Gastroesophageal sphincter (tissue), 4 donors: ENCODE measurements around the gene RHCE. TPM values are rescaled to one million over a fixed set of nuclear protein-coding genes. Genes with fewer than 3 reads are reported as not detected.
"Not testable (repeated sequence)": the region's sequence is repeated elsewhere in the genome, so short reads cannot be mapped to it uniquely, and the experiment has no call there.

Experiments used
- ATAC-seq: fragments of 150-250 bp; one replicate; pipeline ENCODE4 v1.9.1; 2016; ENCODE audit warnings: mild to moderate bottlenecking, moderate library complexity
- H3K27ac ChIP-seq, 4 donors: fragments of 200-600 bp; sonication (generic) in 3 of 4; 1 replicate in 3 of 4; 2 replicates in 1 of 4; pipeline ENCODE4 v1.5.1; 2016 to 2019
- H3K27me3 ChIP-seq: fragments of 200-600 bp; sonication (generic); one replicate; pipeline ENCODE4 v1.5.1; 2019
- H3K36me3 ChIP-seq, 2 donors: fragments of 200-600 bp; sonication (generic); one replicate each; pipeline ENCODE4 v1.5.1; 2019; ENCODE audit warnings: control low read depth in 1 of 2
- H3K4me1 ChIP-seq, 3 donors: fragments of 200-600 bp; sonication (generic); 1 replicate in 2 of 3; 2 replicates in 1 of 3; pipeline ENCODE4 v1.5.1; 2016 to 2019; ENCODE audit warnings: control low read depth in 2 of 3
- H3K4me3 ChIP-seq, 2 donors: fragments of 200-600 bp; sonication (generic); one replicate each; pipeline ENCODE4 v1.5.1; 2019; ENCODE audit warnings: mild to moderate bottlenecking in 1 of 2, moderate library complexity in 1 of 2
- H3K9me3 ChIP-seq, 3 donors: fragments of 200-600 bp; sonication (generic); one replicate each; pipeline ENCODE4 v1.5.1; 2017 to 2019; ENCODE audit warnings: control low read depth in 2 of 3
- EP300 ChIP-seq: sonication (generic); formaldehyde crosslinking; IDR thresholded peaks from one replicate; pipeline ENCODE4 v1.6.1; 2017; ENCODE audit warnings: antibody characterized with exemption, mild to moderate bottlenecking
- POLR2A ChIP-seq, 2 donors: fragments of 450-650 bp; IDR thresholded peaks; one replicate each; pipeline ENCODE4 v1.6.1; 2017; ENCODE audit warnings: antibody characterized with exemption in 2 of 2, mild to moderate bottlenecking in 2 of 2, moderate library complexity in 1 of 2
- POLR2AphosphoS5 ChIP-seq: sonication (generic); formaldehyde crosslinking; IDR thresholded peaks from one replicate; pipeline ENCODE4 v1.6.1; 2017; ENCODE audit warnings: antibody characterized with exemption
- WGBS, 2 donors: methylation state at CpG; one replicate each; pipeline ENCODE4 v1.1.5; 2018; ENCODE audit warnings: low coverage in 1 of 2; 5-methylcytosine and 5-hydroxymethylcytosine counted together
- total RNA-seq, 4 donors: library from RNA; depleted of rRNA; stranded (reverse); fragments of >200 nt; gene quantifications; one replicate each; pipeline ENCODE4 v1.1.0, GENCODE V29; 2016
- TF ChIP-seq, protein P1 (sequence below), 4 experiments: fragments of 200-600 bp in 2 of 4; fragments of 450-650 bp in 2 of 4; sonication (generic) in 1 of 4; IDR thresholded peaks; one replicate each; pipeline ENCODE4 v1.5.1; 2017 to 2019; ENCODE audit warnings: antibody characterized with exemption in 4 of 4, mild to moderate bottlenecking in 2 of 4, moderate library complexity in 2 of 4

The RHCE gene
- total RNA-seq, 4 donors from 2014 or later: not detected

DNA sequence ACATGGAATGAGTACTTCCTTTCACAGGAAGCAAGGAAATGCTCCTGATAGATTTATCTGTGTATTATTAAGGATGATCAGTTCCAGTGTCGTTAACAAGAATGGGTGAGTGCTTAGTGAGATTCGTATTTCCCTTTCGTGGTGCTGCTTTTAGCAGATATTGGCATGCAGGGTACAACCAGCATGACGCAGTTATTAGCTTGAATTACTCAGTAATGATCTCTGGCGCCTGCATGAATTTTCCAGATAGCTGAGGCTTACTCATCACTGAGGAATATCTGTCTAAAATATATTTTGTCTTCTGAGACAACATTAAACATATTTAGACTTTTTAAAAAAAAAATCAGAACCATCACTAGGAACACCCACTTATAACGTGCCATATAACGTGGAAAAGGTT is 48.9 kb downstream of the RHCE start:
- H3K27me3 ChIP-seq, H3K4me1 ChIP-seq, H3K27ac ChIP-seq, ATAC-seq, H3K9me3 ChIP-seq, H3K36me3 ChIP-seq, H3K4me3 ChIP-seq: not testable (repeated sequence)
- WGBS, 2 donors: 58 to 71% methylated on average over 7 of the region's 7 CpGs

DNA sequence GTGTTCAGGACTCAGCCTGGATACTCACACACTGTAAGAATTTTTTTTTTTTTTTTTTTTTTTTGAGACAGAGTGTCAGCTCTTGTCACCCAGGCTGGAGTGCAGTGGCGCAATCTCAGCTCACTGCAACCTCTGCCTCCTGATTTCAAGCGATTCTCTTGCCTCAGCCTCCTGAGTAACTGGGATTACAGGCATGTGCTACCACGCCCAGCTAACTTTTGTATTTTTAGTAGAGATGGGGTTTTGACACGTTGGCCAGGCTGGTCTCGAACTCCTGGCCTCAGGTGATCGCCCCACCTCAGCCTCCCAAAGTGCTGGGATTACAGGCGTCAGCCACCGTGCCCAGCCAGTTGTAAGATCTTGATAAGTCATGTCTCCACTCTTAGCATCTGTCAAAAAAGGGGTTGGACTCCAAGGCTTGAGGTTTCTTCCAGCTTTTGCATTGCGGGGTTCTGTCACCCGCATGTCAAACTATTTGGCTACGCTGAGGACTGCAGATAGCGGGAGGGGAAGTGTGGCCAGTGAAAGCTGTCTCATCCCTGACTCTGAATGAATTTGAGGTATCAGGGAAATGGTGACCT is 50.8 kb downstream of the RHCE start:
- not testable (repeated sequence) for ATAC-seq, H3K27ac ChIP-seq, H3K27me3 ChIP-seq, H3K9me3 ChIP-seq, H3K4me1 ChIP-seq, H3K36me3 ChIP-seq, H3K4me3 ChIP-seq
- WGBS, 2 donors: 87 to 92% methylated on average over 2 to 3 of the region's 12 CpGs

DNA sequence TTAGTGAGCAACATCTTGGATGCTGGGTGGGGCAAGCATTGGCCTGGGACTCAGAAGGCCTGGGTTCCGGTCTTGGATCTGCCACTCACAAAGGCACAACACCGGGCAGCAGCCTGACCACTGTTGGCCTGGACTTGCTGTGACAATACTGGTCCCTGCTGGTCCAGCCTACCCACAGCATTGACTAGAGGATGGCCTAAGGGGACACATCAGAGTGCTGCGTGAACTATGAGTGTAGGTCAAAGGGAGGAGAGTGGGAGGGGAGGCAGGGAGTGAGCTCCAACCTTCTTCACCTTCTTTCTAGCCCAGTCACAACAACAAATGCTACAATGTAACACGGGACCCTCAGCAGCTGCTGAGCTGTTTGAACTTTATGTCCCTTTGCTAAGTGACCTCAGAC is 51.4 kb downstream of the RHCE start:
- Histone ChIP-seq H3K9me3 (no peaks in the 10 kb centered on the region), H3K27ac (no peak overlapping the region), H3K4me1 (no peaks in the 10 kb centered on the region), H3K4me3 (no peak overlapping the region), H3K27me3 (no peaks in the 10 kb centered on the region), H3K36me3 (no peaks in the 10 kb centered on the region)
- no peak for TF ChIP-seq POLR2AphosphoS5
- no peak for TF ChIP-seq EP300
- no peak for TF ChIP-seq POLR2A (IDR thresholded peaks at IDR 0.05)
- TF ChIP-seq, protein P1, sequence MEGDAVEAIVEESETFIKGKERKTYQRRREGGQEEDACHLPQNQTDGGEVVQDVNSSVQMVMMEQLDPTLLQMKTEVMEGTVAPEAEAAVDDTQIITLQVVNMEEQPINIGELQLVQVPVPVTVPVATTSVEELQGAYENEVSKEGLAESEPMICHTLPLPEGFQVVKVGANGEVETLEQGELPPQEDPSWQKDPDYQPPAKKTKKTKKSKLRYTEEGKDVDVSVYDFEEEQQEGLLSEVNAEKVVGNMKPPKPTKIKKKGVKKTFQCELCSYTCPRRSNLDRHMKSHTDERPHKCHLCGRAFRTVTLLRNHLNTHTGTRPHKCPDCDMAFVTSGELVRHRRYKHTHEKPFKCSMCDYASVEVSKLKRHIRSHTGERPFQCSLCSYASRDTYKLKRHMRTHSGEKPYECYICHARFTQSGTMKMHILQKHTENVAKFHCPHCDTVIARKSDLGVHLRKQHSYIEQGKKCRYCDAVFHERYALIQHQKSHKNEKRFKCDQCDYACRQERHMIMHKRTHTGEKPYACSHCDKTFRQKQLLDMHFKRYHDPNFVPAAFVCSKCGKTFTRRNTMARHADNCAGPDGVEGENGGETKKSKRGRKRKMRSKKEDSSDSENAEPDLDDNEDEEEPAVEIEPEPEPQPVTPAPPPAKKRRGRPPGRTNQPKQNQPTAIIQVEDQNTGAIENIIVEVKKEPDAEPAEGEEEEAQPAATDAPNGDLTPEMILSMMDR (IDR thresholded peaks at IDR 0.05): no peak
- no peak for ATAC-seq
- WGBS, 2 donors: 55 to 75% methylated on average over 2 to 3 of the region's 4 CpGs

DNA sequence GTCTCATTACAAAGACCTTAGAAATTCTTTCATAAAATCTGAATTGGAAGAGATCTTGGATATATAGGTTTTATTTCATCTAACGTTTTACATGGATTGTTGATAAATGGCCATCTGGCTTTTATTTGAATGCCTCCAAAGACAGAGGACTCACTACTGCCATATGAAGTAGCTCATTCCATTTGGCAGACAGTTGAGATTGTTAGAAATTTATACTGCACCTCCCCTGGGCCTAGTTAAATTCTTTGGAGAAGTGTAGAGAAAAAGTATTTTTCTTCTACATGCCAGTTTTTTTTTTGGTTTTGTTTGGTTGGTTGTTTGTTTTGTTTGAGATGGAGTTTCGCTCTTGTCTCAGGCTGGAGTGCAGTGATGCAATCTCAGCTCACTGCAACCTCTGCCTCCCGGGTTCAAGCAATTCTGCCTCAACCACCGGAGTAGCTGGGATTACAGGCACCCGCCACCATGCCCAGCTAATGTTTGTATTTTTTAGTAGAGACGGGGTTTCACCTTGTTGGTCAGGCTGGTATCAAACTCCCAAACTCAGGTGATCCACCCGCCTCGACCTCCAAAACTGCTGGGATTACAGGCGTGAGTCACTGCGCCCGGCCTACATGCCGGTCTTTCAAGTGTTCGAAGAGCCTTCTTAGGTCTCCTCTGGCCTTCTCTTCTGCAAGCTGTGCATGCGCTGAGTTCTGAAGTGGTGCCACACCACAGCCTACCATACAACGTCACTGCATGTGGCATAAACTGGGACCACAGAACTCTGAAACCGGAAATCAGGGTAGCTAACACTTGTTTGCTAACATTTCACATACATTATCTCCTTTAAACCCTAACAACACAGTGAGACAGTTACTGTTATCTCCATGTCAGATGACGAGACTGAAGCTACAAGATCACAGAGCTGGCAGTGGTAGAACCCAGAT is 57.7 kb downstream of the RHCE start:
- no CpG with 5 or more reads among the region's 17 CpGs for WGBS, 2 donors
- H3K9me3 ChIP-seq, ATAC-seq, H3K4me3 ChIP-seq, H3K27me3 ChIP-seq, H3K4me1 ChIP-seq, H3K27ac ChIP-seq: not testable (repeated sequence)
- H3K36me3 ChIP-seq: peaks cover 0 to 41% of the 10 kb centered on the region in 2 donors

DNA sequence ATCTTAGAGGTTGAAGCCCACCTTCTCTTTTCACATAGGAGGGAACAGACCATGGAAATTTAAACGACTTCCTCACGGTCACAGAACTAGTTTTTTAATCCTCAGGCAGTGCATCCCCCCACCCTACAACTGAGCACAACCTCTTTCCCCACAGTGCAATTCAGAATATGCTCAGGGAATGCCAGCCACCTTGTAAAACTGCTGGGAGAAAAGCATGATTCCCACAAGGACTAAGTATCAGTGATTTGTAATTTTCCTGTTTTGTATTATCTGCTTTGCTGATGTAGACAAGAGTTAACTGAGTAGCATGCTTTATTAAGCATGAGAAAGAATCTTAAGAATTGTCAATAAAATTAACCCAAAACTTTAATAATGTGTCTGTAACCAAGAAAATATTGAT is 58.7 kb downstream of the RHCE start:
- TF ChIP-seq EP300 (no peak), POLR2A (IDR thresholded peaks at IDR 0.05) (no peak), POLR2AphosphoS5 (no peak)
- TF ChIP-seq, protein P1 (IDR thresholded peaks at IDR 0.05): no peak
- H3K27ac ChIP-seq: peak overlapping the region in 1 of 4 donors; percentile 9
- no peak for ATAC-seq
- H3K36me3 ChIP-seq: peaks cover 0 to 51% of the 10 kb centered on the region in 2 donors
- H3K27me3 ChIP-seq: no peaks in the 10 kb centered on the region
- no peaks in the 10 kb centered on the region for H3K4me1 ChIP-seq
- 67 to 94% methylated on average over 2 of the region's 2 CpGs for WGBS, 2 donors
- H3K4me3 ChIP-seq: no peak overlapping the region
- H3K9me3 ChIP-seq: no peaks in the 10 kb centered on the region

DNA sequence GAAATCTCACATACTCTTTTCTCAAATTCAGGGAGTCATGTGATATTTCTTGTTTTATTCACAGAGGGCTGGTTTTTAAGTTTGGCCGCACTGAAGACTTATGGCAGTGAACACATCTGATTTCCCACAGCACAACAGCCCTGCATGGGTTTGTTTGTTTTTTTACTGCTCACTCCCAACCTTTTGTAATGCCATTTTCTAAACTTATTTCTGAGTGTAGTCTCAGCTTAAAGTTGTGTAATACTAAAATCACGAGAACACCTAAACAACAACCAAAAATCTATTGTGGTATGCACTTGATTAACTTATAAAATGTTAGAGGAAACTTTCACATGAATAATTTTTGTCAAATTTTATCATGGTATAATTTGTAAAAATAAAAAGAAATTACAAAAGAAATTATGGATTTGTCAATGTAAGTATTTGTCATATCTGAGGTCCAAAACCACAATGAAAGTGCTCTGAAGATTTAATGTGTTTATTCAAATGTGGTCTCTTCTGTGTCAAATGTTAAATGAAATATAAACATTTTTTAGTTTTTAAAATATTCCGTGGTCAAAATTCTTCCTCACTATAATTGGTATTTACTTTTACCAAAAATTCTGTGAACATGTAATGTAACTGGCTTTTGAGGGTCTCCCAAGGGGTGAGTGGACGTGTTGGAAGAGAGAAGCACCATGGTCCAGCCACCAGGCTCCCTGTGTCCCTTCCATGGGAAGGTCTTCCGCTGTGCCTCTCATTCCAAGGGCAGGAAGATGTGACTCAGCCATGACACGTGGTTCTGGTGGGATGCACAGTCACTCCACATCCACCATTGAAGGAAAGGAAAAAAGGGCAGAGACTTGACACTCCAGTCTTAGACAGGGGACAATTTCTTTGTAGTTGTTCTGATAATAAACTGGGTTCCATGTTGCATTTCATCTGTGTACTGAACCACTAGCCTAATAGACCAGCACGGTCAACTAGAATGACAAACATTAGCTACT is 59.7 kb downstream of the RHCE start:
- no peak for ATAC-seq
- TF ChIP-seq, protein P1 (IDR thresholded peaks at IDR 0.05): no peak
- TF ChIP-seq EP300 (no peak), POLR2AphosphoS5 (no peak), POLR2A (IDR thresholded peaks at IDR 0.05) (no peak)
- H3K27ac ChIP-seq: peak overlapping the region in 1 of 4 donors; percentile 9
- 75 to 81% methylated on average over 6 to 7 of the region's 7 CpGs for WGBS, 2 donors
- no peak overlapping the region for H3K4me3 ChIP-seq
- no peaks in the 10 kb centered on the region for H3K4me1 ChIP-seq
- H3K9me3 ChIP-seq: no peaks in the 10 kb centered on the region
- peaks cover 0 to 61% of the 10 kb centered on the region in 2 donors for H3K36me3 ChIP-seq
- no peaks in the 10 kb centered on the region for H3K27me3 ChIP-seq
